Measurements from ENCODE around the gene ATG14.
"Not testable (repeated sequence)": the region's sequence is repeated elsewhere in the genome, so short reads cannot be mapped to it uniquely, and the experiment has no call there.

Gene ATG14

DNA sequence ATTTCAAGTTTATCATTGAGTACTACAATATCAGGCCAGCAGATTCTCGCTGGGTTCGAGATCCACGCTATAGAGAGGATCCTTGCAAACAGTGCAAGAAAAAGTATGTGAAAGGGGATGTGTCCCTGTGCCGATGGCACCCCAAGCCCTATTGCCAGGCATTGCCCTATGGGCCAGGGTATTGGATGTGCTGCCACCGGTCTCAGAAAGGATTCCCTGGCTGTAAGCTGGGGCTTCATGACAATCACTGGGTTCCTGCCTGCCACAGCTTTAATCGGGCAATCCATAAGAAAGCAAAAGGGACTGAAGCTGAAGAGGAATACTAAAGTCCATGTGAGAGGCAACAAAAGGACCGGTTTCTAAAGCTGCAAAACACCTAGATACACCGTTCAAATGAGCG, 59.4 kb downstream of the ATG14 start:
- FAIRE-seq: no peak
- no peak for DNase-seq (ENCODE audit: low spot score)

DNA sequence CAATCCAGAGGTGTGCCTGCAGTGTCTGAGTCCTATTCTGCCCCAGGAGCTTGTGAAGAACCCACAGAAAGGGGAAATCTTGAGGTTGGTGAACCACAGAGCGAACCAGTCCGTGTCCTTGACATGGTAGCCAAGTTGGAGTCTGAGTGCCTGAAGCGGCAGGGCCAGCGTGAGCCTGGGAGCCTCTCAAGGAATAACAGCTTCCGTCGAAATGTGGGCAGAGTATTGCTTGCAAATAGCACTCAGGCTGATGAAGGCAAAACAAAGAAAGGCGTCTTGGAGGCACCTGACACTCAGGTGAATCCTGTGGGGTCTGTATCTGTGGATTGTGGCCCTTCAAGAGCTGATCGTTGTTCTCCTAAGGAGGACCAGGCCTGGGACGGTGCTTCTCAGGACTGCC, 60.5 kb downstream of the ATG14 start:
- DNase-seq (ENCODE audit: low spot score): no peak
- FAIRE-seq: no peak

DNA sequence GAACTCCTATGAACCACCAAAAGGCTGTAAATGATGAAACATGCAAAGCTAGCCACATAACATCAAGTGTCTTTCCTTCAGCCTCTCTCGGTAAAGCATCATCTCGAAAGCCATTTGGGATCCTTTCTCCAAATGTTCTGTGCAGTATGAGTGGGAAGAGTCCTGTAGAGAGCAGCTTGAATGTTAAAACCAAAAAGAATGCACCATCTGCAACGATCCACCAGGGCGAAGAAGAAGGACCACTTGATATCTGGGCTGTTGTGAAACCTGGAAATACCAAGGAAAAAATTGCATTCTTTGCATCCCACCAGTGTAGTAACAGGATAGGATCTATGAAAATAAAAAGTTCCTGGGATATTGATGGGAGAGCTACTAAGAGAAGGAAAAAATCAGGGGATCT, 61.2 kb downstream of the ATG14 start:
- no peak for DNase-seq (ENCODE audit: low spot score)
- no peak for FAIRE-seq

DNA sequence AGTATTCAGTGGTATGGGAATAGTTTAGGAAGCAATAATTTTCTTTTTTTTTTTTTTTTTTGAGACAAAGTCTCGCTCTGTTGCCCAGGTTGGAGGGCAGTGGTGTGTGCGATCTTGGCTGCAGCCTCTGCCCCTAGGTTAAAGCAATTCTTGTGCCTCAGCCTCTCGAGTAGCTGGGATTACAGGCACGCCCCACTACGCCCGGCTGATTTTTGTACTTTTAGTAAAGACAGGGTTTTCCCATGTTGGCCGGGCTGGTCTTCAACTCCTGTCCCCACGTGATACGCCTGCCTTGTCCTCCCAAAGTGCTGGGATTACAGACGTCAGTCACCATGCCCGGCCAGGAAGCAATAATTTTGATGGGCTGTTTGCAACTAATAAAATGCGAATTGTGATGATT, 62.1 kb downstream of the ATG14 start:
- DNase-seq (ENCODE audit: low spot score) (no peak), FAIRE-seq (no peak)

DNA sequence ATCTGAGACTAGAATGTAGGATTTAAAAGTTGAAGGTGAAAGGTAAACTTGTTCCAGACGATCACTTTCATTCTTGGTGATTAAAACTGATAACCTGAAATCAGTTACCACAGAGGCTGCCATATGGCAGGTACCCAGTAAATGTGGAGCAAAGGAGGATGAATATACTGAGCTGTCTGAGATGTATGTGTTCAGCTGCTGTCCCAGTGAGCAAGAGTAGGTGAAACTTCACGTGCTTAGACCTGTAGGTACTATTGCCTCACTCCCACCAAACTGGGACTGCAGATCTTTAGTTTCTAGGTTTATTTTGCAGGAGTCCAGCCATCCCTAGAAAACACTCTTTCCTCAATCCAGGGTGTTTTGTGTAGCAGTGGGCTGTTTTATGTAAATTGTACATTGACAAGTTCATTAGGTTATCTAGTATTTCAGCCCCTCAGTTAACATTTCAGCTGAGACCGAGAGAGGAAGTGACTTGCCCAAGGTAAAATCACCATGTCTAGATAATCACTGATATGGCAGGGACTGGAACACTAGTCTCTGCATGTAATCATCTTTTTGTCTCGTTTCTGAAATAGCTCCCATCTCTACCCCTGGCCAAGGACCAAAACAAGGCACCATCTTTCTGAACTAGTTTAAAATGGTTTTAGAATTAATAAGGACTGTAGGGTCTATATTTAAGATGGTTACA, 62.7 kb downstream of the ATG14 start:
- no peak for FAIRE-seq

DNA sequence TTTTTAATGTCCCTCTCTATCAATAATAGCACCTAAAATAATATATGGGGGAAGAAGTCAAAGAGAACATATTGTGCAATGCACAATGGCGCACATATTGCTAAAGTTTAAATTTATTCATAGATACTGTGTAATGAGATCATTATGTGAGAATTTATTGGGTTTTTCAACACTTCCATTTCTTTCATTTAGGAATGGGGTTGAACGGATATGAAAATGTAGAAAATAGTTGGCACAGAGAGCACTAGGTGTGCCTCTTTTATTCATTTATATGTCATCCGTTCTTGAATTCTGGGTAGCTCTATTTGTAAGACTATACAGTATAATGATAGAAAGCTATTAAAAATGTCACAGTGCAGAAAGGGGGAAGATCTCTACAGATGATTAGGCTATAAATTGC, 63.9 kb downstream of the ATG14 start:
- FAIRE-seq: no peak
- DNase-seq (ENCODE audit: low spot score): no peak

More for the DNA sequence above, 62.7 kb downstream of the ATG14 start:
- no peak for DNase-seq (ENCODE audit: low spot score)

DNA sequence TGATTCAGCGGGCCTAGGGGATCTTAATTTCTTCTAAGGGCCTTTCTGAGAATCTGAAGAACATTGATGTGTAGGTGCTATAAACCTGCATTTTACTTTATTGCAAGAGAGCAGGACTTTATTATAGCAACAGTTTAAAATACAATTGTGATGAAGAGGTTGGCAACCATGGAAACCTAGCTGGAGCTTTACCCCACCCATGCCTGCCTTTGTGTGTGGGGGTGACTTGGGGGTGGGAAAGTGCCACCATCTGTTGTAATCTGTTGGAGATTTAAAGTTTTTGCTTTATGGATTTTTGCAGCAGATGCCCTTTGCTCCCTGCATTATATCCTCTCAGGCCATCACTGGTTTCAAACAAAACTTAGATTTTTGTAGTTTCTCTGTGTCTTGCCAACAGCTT, 64.6 kb downstream of the ATG14 start:
- DNase-seq (ENCODE audit: low spot score) (no peak), FAIRE-seq (no peak)

DNA sequence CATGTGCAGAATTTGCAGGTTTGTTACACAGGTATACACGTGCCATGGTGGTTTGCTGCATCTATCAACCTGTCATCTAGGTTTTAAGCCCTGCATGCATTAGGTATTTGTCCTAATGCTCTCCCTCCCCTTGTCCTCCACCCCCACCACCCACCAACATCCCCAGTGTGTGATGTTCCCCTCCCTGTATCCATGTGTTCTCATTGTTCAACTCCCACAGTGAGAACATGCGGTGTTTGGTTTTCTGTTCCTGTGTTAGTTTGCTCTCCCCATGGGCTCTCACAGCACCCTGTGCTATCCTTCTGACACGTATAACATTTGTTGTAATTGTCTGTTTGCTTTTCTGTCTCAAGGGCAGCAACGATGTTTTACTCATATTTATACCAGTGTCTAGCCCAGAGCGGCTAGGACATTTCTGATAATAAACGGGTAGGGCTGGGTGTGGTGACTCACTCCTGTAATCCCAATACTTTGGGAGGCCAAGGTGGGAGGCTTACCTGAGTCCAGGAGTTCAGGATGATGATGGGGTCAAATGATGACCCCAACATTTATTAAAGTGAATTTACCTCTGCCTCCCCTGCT, 67.0 kb downstream of the ATG14 start:
- peak; percentile 50 for FAIRE-seq
- not testable (repeated sequence) for DNase-seq (ENCODE audit: low spot score)

DNA sequence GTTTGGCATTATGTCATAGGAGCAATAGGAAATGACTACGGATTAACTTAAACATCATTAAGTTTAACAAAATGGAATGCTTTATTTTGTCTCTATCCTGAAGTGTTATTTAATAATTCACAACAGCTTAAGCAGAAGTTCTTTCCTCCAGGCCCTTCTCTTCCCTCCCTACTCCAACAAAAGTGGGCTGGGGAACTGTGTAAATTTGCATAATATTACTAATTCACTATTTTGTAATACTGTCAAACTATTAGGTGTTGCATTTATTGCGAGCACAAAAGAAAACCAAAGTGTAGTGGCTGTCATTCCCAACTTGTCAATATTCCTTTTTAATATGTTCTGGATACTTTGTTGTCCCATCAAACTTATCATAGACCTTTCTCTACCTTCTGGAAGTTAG, 69.8 kb downstream of the ATG14 start:
- FAIRE-seq: no peak
- DNase-seq (ENCODE audit: low spot score): no peak

DNA sequence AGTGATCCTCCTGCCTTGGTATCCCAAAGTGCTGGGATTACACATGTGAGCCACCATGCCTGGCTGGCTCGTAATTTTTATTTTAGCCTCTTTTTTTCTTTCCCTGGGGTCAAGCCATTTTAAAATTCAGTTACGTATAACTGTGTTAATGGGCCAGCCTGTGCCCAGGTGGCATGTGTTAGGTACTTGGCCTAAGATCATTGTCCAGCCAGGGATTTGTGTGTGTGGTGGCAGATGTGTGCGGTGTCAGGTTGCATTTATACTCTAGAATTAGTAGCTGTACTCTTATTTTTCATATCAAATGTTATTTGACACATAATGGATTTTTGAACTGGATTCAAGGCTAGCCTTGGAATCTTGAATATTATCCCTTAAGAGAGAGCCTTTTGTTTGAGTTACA, 71.1 kb downstream of the ATG14 start:
- FAIRE-seq: no peak
- DNase-seq (ENCODE audit: low spot score): no peak

DNA sequence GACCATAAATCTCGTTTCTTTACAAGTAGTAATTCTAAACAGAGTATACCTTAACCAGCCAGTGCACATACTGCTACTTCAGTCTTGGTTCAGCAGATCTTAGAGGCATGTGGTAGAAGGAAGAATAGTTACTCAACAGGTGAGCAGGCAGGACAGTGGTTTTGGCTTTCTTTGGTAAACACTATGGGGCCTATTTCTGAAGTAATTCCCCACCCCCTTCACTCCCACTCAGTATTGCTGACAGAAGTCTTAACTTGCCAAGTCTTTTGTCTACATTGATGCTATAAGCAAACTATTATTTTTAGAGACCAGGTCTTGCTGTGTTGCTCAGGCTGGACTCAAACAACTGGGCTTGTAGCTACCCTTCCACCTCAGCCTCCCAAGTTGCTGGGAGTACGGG, 71.9 kb downstream of the ATG14 start:
- DNase-seq (ENCODE audit: low spot score) (no peak), FAIRE-seq (peak; percentile 42)

DNA sequence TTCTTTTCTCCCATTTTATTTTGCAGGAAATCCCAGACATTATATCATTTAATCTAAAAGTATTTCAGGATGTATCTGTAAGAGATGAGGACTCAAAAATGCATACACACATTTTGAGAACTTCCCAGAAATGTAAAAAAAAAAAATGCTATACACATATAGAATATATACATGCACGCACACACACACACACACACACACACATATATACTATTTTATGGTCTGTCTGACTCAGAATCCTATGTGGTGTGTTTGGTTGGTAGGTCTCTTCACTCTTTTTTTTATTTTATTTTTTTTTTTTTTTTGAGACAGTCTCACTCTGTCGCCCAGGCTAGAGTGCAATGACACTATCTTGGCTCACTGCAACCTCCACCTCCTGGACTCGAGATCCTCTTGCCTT, 74.9 kb downstream of the ATG14 start:
- FAIRE-seq: no peak
- DNase-seq (ENCODE audit: low spot score): no peak

DNA sequence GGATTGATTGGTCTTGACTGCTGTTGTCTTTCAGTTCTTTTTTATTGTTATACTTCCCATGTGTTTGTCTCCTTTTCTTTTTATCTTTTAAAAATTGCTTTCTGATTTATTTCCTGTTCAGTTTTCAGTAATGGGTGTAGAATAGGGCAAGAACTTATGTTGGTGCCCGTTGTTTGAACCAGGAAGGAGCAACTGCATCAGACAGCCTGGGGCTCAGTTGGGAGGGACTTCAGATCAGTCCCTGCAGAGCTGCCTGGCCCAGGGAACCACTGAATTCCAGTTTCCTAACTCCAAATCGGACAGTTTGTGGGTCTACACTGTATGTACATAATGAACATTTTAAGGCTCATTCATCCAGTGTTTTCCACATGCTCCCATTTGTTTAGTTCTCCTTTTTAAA, 75.5 kb downstream of the ATG14 start:
- FAIRE-seq (no peak), DNase-seq (ENCODE audit: low spot score) (no peak)

DNA sequence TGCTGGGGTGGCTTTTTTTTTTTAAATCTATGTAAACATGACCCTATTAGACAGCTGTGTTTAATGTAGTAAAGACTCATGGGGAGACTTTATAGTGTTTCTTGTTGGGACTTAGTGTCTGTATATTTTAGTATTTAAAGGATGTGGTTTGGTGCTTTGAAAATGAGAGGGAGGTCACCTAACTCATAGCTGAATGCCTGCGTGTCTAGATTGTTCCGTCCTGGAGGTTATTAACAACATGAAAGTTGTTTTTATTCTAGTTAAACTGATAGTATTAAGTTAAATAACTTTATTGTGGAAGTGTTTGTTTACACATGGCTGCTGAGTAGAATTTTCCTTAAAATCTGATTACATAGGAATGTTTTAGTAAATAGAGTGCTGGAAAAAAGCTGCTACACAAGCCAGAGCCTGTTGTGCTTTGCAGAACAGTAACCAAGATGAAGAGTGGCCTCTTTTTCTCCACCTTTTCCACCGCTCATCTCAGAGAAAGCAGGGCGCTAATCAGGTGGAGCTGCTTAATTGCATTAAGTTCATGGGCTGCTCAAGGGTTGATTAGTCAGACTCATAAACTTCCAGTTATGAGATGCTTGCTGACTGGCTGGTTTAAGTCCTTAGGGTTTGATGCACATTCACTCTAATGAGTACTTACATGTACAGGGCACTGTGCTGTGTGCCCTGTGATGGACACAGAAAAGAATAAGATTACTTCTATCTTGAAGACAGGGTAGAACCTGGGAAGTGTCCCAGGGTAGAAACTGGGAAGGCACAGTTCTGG, 77.7 kb downstream of the ATG14 start:
- no peak for FAIRE-seq
- DNase-seq (ENCODE audit: low spot score): no peak

DNA sequence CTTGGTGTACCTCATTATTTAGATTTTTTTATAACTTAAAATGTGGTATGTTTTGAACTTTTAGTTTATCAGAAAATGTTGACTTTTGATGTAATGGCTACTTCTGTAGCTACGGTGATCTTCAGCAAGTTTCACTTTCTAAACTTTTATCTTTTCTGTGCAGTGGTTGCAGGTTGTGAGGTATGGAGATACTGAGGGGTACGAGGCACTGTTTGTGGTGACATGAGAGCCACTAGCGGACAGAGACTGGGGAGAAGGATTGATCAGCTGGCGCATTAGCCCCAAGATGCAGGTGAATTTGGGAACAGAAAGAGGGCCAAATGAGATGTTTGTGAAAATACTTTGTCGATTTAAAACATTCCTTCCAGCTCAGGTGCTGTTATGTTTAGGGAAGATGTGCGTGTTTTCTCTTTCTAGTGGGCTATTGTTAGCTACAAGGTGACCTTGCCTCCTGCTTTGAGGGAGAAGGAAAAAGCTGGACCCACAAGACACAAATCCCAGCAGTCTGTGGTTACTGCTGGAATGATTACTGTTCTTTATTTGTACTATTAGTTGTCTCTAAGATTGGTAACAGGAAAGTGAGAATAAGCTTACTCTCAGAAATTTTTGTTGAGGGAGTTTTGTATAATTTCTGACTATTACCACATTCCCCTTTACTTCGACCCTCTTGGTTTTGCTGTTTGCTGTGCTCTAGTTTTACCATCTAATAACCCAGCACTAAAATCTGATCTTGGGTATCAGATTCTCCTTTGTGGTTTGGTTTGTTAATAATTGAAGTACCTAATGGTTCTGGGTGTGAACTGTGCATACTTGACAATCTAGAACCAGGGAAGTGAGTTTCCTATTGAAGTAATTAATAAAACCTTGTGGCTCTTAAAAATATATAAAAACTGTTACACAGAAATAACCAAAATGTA, 78.7 kb downstream of the ATG14 start:
- FAIRE-seq (no peak), DNase-seq (ENCODE audit: low spot score) (no peak)

DNA sequence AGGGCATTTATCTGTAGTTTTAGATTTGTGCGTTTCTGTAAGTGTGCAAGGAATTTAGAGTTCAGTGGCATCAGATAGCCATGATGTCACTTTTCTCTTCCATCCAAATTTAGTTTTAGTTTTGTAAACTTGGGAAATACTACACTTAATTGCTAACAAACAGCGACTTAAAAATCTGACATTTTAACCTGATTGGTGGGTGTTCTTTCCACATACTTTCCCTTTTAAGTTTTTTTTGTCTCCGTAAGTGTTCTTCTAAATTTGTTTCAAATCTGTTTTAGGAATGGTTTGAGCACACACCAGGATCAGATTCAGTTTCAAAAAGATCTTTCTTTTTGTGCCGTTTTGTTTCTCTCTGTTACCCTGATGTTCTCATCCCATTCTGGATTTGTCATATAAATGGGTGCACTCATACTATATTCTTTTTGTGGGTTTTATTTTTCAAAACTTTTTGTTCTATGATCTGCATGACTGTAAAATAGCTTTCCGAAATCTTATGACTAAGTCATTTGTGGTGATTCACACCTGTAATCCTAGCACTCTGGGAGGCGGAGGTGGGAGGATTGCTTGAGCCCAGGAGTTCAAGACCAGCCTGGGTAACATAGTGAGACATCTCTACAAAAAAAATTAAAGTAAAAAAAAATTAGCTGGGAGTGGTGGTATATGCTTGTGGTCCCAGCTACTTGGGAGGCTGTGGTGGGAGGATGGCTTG, 81.5 kb downstream of the ATG14 start:
- DNase-seq (ENCODE audit: low spot score) (no peak), FAIRE-seq (no peak)

DNA sequence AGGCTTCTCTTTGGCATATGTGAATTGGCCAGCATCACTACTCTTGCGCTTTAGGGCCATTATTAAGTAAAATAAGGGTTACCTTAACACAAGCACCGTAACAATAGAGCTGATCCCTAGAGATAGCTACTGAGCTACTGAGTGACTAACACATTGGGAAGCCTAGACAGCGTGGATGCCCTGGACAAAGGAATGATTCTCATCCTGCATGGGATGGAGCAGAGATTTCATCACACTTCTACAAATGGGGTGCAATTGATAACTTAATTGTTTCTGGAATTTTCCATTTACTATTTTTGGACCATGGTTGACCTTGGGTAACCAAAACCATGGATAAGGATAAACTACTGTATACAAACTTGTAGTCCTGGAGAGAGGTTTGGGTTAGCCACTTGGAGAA, 83.3 kb downstream of the ATG14 start:
- FAIRE-seq (peak; percentile 65), DNase-seq (ENCODE audit: low spot score) (no peak)

DNA sequence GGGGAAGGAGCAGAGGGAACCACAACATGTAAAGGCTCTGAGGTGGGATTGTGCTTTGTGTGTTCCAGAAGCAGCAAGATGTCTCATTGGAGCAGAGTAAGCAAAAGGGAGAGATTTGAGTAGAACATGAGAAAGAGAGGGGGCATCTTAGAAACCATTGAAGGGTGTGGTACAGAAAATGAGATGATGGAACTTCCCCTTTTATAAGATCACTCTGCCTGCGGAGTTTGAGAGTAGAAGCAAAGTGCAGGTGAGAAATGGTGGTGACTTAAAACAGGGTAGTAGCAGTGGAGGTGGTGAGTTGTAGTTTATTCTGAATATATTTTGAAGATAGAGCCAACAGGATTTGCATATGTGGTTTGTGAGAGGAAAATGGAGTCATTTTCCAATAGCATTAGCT, 84.5 kb downstream of the ATG14 start:
- FAIRE-seq (no peak), DNase-seq (ENCODE audit: low spot score) (no peak)

DNA sequence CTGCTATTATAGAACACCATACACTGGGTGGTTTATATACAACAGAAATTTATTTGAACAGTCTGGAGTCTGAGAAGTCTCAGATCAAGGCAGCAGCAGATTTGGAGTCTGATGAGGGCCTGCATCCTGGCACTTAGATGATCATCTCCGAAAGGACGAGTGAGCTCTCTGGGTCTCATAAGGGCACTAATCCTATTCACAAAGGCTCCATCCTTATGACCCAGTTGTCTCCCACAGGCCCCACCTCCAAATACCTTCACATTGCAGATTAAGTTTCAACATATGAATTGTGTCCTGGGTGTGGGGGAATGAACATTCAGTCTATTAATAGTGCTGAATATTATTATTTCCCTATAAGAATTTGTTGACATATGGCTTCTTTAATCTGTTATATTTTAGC, 86.8 kb downstream of the ATG14 start:
- no peak for DNase-seq (ENCODE audit: low spot score)
- FAIRE-seq: no peak

DNA sequence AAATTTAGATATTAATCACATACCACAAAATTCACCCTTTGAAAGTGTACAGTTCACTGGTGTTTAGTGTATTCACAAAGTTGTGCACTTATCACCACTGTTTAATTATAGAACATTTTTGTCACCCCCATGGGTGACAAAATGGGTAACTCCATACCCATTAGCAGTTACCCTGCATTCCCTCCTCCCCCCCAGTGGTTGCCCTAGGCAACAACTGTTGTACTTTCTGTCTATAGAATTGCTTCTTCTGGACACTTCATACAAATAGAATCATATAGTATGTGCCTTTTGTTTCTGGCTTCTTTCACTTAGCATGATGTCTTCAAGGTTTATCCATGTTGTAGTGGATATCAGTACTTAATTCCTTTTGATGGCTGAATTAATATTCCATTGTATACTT, 87.7 kb downstream of the ATG14 start:
- FAIRE-seq (no peak), DNase-seq (ENCODE audit: low spot score) (no peak)

DNA sequence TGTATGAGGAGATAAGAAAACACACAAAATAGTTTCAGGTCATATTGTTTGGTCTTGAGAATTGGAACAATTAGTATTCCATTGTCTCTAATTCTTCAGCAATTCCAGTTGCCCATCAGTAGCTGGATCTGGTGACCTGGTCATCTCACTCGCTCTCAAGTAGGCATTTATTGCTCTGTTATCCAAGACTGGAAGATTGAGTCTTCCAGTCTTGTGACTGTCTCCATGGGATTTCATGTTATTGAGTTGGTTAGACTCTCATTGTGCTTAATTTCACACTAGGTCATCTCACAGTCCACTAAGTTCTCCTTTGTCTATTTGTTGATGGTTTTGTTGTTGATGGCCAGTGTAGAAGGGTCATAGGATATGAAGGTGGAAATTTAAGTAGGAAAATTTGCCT, 92.9 kb downstream of the ATG14 start:
- DNase-seq (ENCODE audit: low spot score) (no peak), FAIRE-seq (no peak)
